GM12874 (cell line): Measurements from ENCODE around the gene TRAK1.

Experiments
- TF ChIP-seq, protein P1 (sequence below): IDR thresholded peaks from 2 replicates; pipeline ENCODE4 v1.5.1; 2011; ENCODE audit warnings: low read depth, mild to moderate bottlenecking, control low read depth, low read length, moderate library complexity; ENCODE audit not compliant: insufficient read depth

TRAK1 gene

GRCh38 chr3:42090973-42091731 lies at the start of gene TRAK1:
Gene TRAK1 (plus strand): TSS chr3:42091357. CDS start chr3:42091470, 113 bp downstream.
- TF ChIP-seq, protein P1, sequence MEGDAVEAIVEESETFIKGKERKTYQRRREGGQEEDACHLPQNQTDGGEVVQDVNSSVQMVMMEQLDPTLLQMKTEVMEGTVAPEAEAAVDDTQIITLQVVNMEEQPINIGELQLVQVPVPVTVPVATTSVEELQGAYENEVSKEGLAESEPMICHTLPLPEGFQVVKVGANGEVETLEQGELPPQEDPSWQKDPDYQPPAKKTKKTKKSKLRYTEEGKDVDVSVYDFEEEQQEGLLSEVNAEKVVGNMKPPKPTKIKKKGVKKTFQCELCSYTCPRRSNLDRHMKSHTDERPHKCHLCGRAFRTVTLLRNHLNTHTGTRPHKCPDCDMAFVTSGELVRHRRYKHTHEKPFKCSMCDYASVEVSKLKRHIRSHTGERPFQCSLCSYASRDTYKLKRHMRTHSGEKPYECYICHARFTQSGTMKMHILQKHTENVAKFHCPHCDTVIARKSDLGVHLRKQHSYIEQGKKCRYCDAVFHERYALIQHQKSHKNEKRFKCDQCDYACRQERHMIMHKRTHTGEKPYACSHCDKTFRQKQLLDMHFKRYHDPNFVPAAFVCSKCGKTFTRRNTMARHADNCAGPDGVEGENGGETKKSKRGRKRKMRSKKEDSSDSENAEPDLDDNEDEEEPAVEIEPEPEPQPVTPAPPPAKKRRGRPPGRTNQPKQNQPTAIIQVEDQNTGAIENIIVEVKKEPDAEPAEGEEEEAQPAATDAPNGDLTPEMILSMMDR, result no peak

DNA sequence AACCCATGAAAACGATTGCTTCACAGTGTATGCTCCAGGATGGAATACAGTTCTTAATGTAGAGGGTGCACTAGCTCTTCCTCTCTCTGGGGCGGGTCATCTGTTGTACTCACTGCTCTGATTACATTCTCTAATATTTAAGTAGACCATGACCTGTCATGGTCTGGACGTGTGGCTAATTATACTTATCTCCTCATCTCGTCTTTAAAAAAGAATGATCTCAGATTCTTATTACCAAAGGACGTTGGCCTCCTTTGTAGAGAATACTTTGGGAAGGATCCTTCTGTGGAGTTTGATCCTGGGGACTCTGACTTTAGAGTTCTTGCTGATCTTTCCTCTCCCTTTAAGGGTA lies 48.4 kb upstream of the TRAK1 start:
- TF ChIP-seq, protein P1, result no peak

DNA sequence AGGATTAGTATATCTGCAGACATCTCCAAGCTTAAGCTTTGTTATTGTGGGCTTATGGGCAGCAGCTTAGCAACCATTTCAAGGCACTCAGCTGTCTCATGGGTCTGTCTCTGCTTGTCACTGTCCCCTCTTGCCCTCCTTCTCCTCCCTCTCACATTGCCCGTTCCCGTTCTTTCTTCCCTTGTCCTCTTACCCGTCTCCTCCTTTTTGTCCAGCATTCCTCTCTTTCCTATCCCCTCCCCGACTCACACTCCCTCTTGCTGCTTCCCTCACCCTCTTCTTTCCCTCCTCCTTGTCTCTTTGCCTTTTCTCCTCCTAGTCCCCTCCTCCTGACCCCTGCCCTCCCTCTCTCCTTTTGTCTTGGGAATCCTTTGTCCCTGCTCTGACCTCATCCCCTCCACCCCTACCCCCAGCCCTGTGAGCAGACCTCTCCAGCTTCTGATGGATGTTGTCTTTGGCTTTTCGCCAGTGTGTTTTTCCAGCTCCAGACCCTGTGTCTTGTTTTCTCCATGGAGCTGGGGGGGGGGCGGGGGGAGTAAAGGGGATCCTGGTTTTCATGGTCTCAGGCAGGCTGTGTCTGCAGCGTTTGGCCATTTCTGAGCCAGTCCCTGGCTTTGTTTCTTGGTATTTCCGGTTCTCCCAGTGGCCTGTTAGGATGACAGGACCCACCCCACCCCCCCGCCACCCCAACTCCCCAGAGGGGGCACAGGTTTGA lies 47.9 kb upstream of the TRAK1 start:
- TF ChIP-seq, protein P1, result no peak

DNA sequence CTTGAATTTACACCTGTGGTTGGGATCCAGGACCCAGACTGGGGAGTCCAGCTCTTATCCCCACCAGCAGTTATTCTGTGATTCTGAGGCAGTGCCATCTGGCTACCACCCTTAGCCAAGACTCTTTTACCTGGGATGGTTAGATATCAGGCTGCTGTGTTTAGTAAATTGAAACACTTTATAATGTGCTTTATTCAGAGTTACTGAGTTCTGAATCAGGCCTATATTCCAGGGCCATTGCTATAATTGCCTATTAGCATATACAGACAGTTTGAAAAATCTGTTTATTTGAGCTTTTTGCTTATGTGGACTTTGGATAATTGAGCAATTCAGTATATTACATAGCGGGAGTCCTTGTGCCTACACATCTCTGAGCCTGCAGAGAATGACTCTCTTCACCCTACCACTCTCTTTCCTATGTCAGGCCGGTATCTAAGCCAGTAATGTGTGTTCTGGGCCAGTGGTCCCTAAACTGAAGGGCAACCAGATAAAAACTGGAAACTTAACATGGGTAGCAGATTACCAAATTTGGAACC lies 45.4 kb upstream of the TRAK1 start:
- TF ChIP-seq, protein P1, result no peak

DNA sequence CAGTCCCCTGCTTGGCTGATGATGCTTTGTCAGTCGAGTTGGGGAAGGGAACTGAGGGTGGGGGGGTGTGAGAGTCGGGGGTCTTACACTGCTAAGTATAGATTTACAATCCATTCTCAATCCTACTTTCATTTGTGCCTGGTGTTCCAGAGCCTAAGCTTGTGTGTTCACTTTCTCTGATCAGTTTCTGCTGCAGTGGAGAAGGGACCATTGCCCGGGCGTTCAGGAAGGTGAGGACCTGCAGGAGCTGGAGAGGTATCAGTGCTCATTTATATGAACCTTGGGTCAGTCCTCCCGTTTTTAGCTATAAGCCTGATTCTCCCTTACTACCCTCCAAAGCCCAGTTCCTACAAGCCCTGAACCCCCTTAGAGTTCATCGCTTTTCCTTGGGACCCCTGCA lies 41.0 kb upstream of the TRAK1 start:
- TF ChIP-seq, protein P1, result no peak

- TF ChIP-seq, protein P1, result no peak
These were observed 39.6 kb upstream of the TRAK1 start for GRCh38 chr3:42051384-42052131.

- TF ChIP-seq, protein P1, result no peak
These were observed 39.0 kb upstream of the TRAK1 start for GRCh38 chr3:42052132-42052483.
